Tibial artery (tissue), 4 donors: Measurements from ENCODE around the gene UTY.
A peak's percentile ranks its signal among the peaks of the same experiment; 100 is the strongest.

ENCODE experiments used
- DNase-seq, 2 donors: peaks; one replicate each; pipeline ENCODE4 v3.0.0-alpha.2; 2019
- H3K27ac ChIP-seq, 2 donors: fragments of 200-600 bp; sonication (generic) in 1 of 2; 1 replicate in 1 of 2; 2 replicates in 1 of 2; pipeline ENCODE4 v1.5.1; 2018 to 2019; ENCODE audit warnings: mild to moderate bottlenecking in 1 of 2
- H3K27me3 ChIP-seq, 2 donors: fragments of 200-600 bp; sonication (generic) in 1 of 2; one replicate each; pipeline versions ENCODE4 v1.5.1 to v1.6.0; 2016 to 2019
- H3K36me3 ChIP-seq, 3 donors: fragments of 200-600 bp; sonication (generic) in 2 of 3; one replicate each; pipeline ENCODE4 v1.5.1; 2016 to 2019; ENCODE audit warnings: mild to moderate bottlenecking in 2 of 3
- H3K4me1 ChIP-seq, 4 donors: fragments of 200-600 bp; sonication (generic) in 2 of 4; 1 replicate in 3 of 4; 2 replicates in 1 of 4; pipeline ENCODE4 v1.5.1; 2016 to 2019
- H3K4me3 ChIP-seq, 2 donors: fragments of 200-600 bp; sonication (generic) in 1 of 2; 1 replicate in 1 of 2; 2 replicates in 1 of 2; pipeline ENCODE4 v1.5.1; 2018 to 2019; ENCODE audit warnings: mild to moderate bottlenecking in 2 of 2
- H3K9me3 ChIP-seq, 3 donors: fragments of 200-600 bp; sonication (generic) in 1 of 3; one replicate each; pipeline ENCODE4 v1.5.1; 2016 to 2019
- CTCF ChIP-seq, 2 experiments: fragments of 200-600 bp in 1 of 2; fragments of 450-650 bp in 1 of 2; IDR thresholded peaks; one replicate each; pipeline ENCODE4 v1.5.1; 2017 to 2019; ENCODE audit warnings: antibody characterized with exemption in 2 of 2, mild to moderate bottlenecking in 1 of 2, moderate library complexity in 1 of 2
- intact Hi-C: fragments of 100-400 bp; cut with DNase I; formaldehyde crosslinking; loops from one replicate; pipeline ENCODE4 v1.15.0; 2023; ENCODE audit warnings: low total_unique reads

Gene UTY

GRCh38 chrY:13479121-13479711 is 617 bp downstream of the UTY start:
- no peak for TF ChIP-seq CTCF (IDR thresholded peaks at IDR 0.05)
- H3K4me3 ChIP-seq = peak overlapping the region; percentile 71
- peaks cover 0 to 10% (median 0%) of the 10 kb centered on the region in 4 donors for H3K4me1 ChIP-seq
- no peaks in the 10 kb centered on the region for H3K36me3 ChIP-seq
- no peaks in the 10 kb centered on the region for H3K27me3 ChIP-seq
- no peaks in the 10 kb centered on the region for H3K9me3 ChIP-seq
- intact Hi-C loops = no loop called here
- peak; percentile 21 to 64 for DNase-seq
- H3K27ac ChIP-seq = peak overlapping the region; percentile 92 to 93

GRCh38 chrY:13478126-13478785 is 1.6 kb downstream of the UTY start:
- intact Hi-C loops = no loop called here
- H3K9me3 ChIP-seq = no peaks in the 10 kb centered on the region
- H3K27ac ChIP-seq = peak overlapping the region; percentile 92 to 93
- no peak for TF ChIP-seq CTCF (IDR thresholded peaks at IDR 0.05)
- H3K27me3 ChIP-seq = no peaks in the 10 kb centered on the region
- no peaks in the 10 kb centered on the region for H3K36me3 ChIP-seq
- peaks cover 0 to 14% (median 0%) of the 10 kb centered on the region in 4 donors for H3K4me1 ChIP-seq
- peak; percentile 39 to 67 for DNase-seq
- peak overlapping the region; percentile 71 for H3K4me3 ChIP-seq

- no peak for TF ChIP-seq CTCF (IDR thresholded peaks at IDR 0.05)
- peaks cover 0 to 27% (median 0%) of the 10 kb centered on the region in 4 donors for H3K4me1 ChIP-seq
- H3K36me3 ChIP-seq = no peaks in the 10 kb centered on the region
- no peak for DNase-seq
- H3K9me3 ChIP-seq = no peaks in the 10 kb centered on the region
- no peak overlapping the region for H3K4me3 ChIP-seq
- H3K27me3 ChIP-seq = no peaks in the 10 kb centered on the region
- intact Hi-C loops = no loop called here
- no peak overlapping the region for H3K27ac ChIP-seq
Observed at GRCh38 chrY:13474997-13475396, 4.8 kb downstream of the UTY start.

- no peaks in the 10 kb centered on the region for H3K4me1 ChIP-seq
- no peaks in the 10 kb centered on the region for H3K9me3 ChIP-seq
- no peak for TF ChIP-seq CTCF (IDR thresholded peaks at IDR 0.05)
- no peaks in the 10 kb centered on the region for H3K27me3 ChIP-seq
- DNase-seq = no peak
- intact Hi-C loops = no loop called here
- no peak overlapping the region for H3K27ac ChIP-seq
- H3K36me3 ChIP-seq = no peaks in the 10 kb centered on the region
- no peak overlapping the region for H3K4me3 ChIP-seq
Observed at GRCh38 chrY:13451572-13451971, 28.3 kb downstream of the UTY start.

GRCh38 chrY:13450596-13451130 is 29.2 kb downstream of the UTY start:
- TF ChIP-seq CTCF (IDR thresholded peaks at IDR 0.05) = no peak

More at GRCh38 chrY:13450596-13451130, 29.2 kb downstream of the UTY start:
- intact Hi-C loops = no loop called here
- Histone ChIP-seq H3K36me3 (no peaks in the 10 kb centered on the region), H3K27me3 (no peaks in the 10 kb centered on the region), H3K9me3 (no peaks in the 10 kb centered on the region), H3K27ac (no peak overlapping the region), H3K4me3 (no peak overlapping the region), H3K4me1 (no peaks in the 10 kb centered on the region)
- DNase-seq = no peak
